NCI-H345 treated with DMSO at 0.1 percent for 48 hours (cell line): Measurements from ENCODE around the gene PTPRG.

Source experiments
- DNase-seq: peaks from one replicate; lab custom pipeline; 2025; ENCODE audit not compliant: unreplicated experiment; lab: John Stamatoyannopoulos, UW

PTPRG gene

GRCh38 chr3:62095080-62095479 lies 533.7 kb downstream of the PTPRG start:
- DNase-seq = no peak

GRCh38 chr3:62095756-62096155 lies 534.4 kb downstream of the PTPRG start:
- DNase-seq = no peak

- no peak for DNase-seq
Observed at GRCh38 chr3:62096521-62096920, 535.1 kb downstream of the PTPRG start.

- no peak for DNase-seq
Observed at GRCh38 chr3:62097121-62097520, 535.8 kb downstream of the PTPRG start.

GRCh38 chr3:62098646-62099365 lies 537.4 kb downstream of the PTPRG start:
- DNase-seq = no peak

- DNase-seq = no peak
Observed at GRCh38 chr3:62100282-62100989, 539.1 kb downstream of the PTPRG start.

GRCh38 chr3:62101488-62101887 lies 540.1 kb downstream of the PTPRG start:
- no peak for DNase-seq

- no peak for DNase-seq
Observed at GRCh38 chr3:62103531-62103930, 542.2 kb downstream of the PTPRG start.

GRCh38 chr3:62109534-62109933 lies 548.2 kb downstream of the PTPRG start:
- no peak for DNase-seq

GRCh38 chr3:62110443-62111225 lies 549.3 kb downstream of the PTPRG start:
- no peak for DNase-seq

GRCh38 chr3:62113092-62113491 lies 551.7 kb downstream of the PTPRG start:
- DNase-seq = no peak

- no peak for DNase-seq
Observed at GRCh38 chr3:62114763-62115162, 553.4 kb downstream of the PTPRG start.

GRCh38 chr3:62117903-62118548 lies 556.7 kb downstream of the PTPRG start:
- no peak for DNase-seq

GRCh38 chr3:62119139-62119538 lies 557.8 kb downstream of the PTPRG start:
- DNase-seq = no peak

- no peak for DNase-seq
Observed at GRCh38 chr3:62122819-62123218, 561.4 kb downstream of the PTPRG start.

- no peak for DNase-seq
Observed at GRCh38 chr3:62125380-62125779, 564.0 kb downstream of the PTPRG start.

- no peak for DNase-seq
Observed at GRCh38 chr3:62127116-62127515, 565.7 kb downstream of the PTPRG start.

- DNase-seq = no peak
Observed at GRCh38 chr3:62128051-62128450, 566.7 kb downstream of the PTPRG start.

GRCh38 chr3:62128681-62129080 lies 567.3 kb downstream of the PTPRG start:
- DNase-seq = no peak

GRCh38 chr3:62131050-62131449 lies 569.7 kb downstream of the PTPRG start:
- no peak for DNase-seq

GRCh38 chr3:62131620-62132019 lies 570.2 kb downstream of the PTPRG start:
- DNase-seq = no peak
